ENCODE data around the gene ZNF175.

DNA sequence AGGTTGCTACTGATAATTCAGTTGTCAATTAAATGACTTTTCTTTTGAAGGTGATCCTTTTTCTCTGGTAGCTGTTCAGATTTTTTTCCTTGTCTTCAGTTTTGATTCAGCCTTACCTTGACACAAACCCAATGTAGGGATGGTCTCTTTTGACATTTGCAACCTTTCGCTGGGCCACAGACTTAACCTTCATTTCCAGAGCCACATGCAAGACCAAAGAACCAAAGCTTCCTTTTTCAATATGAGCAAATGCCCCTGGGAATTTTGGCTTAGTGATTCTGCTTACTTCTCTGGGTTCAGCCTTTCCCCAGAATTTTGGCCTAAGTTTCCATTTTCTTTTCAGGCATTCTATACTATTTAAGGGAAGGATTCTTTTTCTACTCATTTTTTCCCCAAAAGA is 39.5 kb downstream of the ZNF175 start:
- TF ChIP-seq, protein P1, sequence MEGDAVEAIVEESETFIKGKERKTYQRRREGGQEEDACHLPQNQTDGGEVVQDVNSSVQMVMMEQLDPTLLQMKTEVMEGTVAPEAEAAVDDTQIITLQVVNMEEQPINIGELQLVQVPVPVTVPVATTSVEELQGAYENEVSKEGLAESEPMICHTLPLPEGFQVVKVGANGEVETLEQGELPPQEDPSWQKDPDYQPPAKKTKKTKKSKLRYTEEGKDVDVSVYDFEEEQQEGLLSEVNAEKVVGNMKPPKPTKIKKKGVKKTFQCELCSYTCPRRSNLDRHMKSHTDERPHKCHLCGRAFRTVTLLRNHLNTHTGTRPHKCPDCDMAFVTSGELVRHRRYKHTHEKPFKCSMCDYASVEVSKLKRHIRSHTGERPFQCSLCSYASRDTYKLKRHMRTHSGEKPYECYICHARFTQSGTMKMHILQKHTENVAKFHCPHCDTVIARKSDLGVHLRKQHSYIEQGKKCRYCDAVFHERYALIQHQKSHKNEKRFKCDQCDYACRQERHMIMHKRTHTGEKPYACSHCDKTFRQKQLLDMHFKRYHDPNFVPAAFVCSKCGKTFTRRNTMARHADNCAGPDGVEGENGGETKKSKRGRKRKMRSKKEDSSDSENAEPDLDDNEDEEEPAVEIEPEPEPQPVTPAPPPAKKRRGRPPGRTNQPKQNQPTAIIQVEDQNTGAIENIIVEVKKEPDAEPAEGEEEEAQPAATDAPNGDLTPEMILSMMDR (IDR thresholded peaks at IDR 0.05) = no peak
- TF ChIP-seq POLR2A (IDR thresholded peaks at IDR 0.05) = no peak

Data from testis (tissue), 2 donors.